ENCODE measurements around the gene MRNIP.

- TF ChIP-seq CTCF (IDR thresholded peaks at IDR 0.05; ENCODE audit: insufficient read depth, low read length, poor library complexity, severe bottlenecking) (no peak), EZH2phosphoT487 (conservative IDR thresholded peaks at IDR 0.05; ENCODE audit: low read length) (no peak)
Measured at GRCh38 chr5:179887095-179887494, 28.5 kb upstream of the MRNIP start.

Data from SU-DHL-6 (cell line).